HEK293 (cell line): ENCODE results near the gene COMMD10.

ENCODE experiments used
- CTCF ChIA-PET: fragments of 350-600 bp; formaldehyde crosslinking; extraction: SDS; loops from one replicate; lab custom pipeline; 2021; ENCODE audit warnings: antibody characterized with exemption; lab: Yijun Ruan, JAX
- POLR2A ChIA-PET: fragments of 300-600 bp; formaldehyde crosslinking; extraction: SDS; loops from one replicate; lab custom pipeline; 2020; ENCODE audit warnings: antibody characterized with exemption, inconsistent platforms; lab: Yijun Ruan, JAX
- H3K27ac ChIP-seq: fragments of 200-500 bp; sonication (Bioruptor generic); 2 replicates; pipeline ENCODE4 v1.5.1; 2014; ENCODE audit warnings: low read depth, low read length, control low read depth, inconsistent platforms; ENCODE audit errors: extremely low read depth
- H3K36me3 ChIP-seq, 2 experiments: fragments of 200-500 bp in 1 of 2; sonication (Bioruptor generic) in 1 of 2; 1 replicate in 1 of 2; 2 replicates in 1 of 2; pipeline ENCODE4 v1.5.1; 2014 to 2017; ENCODE audit warnings: inconsistent platforms in 2 of 2, low read length in 2 of 2; ENCODE audit not compliant: control insufficient read depth in 2 of 2, insufficient read depth in 1 of 2
- H3K4me1 ChIP-seq: fragments of 200-500 bp; sonication (Bioruptor generic); 2 replicates; pipeline ENCODE4 v1.5.1; 2014; ENCODE audit warnings: mild to moderate bottlenecking, low read length, inconsistent platforms; ENCODE audit not compliant: control insufficient read depth, insufficient read depth
- H3K4me3 ChIP-seq: 2 replicates; pipeline ENCODE4 v1.5.1; 2011; ENCODE audit warnings: low read depth, mild to moderate bottlenecking, control low read depth, low read length, moderate library complexity
- H3K9me3 ChIP-seq: fragments of 200-500 bp; sonication (Bioruptor generic); 2 replicates; pipeline ENCODE4 v1.5.1; 2014; ENCODE audit warnings: low read depth, low read length, inconsistent platforms; ENCODE audit not compliant: control insufficient read depth, insufficient read depth
- EGR2 ChIP-seq: fragments of 450-650 bp; formaldehyde crosslinking; IDR thresholded peaks from 2 replicates; pipeline ENCODE4 v1.5.1; 2016; ENCODE audit warnings: low read depth, missing biosample characterization, missing genetic modification characterization
- INSM2 ChIP-seq: fragments of 450-650 bp; formaldehyde crosslinking; IDR thresholded peaks from 2 replicates; pipeline ENCODE4 v1.5.1; 2016; ENCODE audit warnings: missing biosample characterization, missing genetic modification characterization
- PRDM10 ChIP-seq: fragments of 450-650 bp; formaldehyde crosslinking; IDR thresholded peaks from 2 replicates; pipeline ENCODE4 v1.5.1; 2016; ENCODE audit warnings: missing biosample characterization, missing genetic modification characterization
- PRDM4 ChIP-seq: fragments of 450-650 bp; formaldehyde crosslinking; IDR thresholded peaks from 2 replicates; pipeline ENCODE4 v1.5.1; 2017; ENCODE audit warnings: missing biosample characterization, missing genetic modification characterization
- ZBTB1 ChIP-seq: fragments of 450-650 bp; formaldehyde crosslinking; IDR thresholded peaks from 2 replicates; pipeline ENCODE4 v1.5.1; 2016; ENCODE audit warnings: missing biosample characterization, missing genetic modification characterization
- ZBTB44 ChIP-seq: fragments of 450-650 bp; IDR thresholded peaks from 2 replicates; pipeline ENCODE4 v1.5.1; 2018; ENCODE audit warnings: missing biosample characterization, mild to moderate bottlenecking, missing genetic modification characterization
- ZBTB48 ChIP-seq: fragments of 450-650 bp; formaldehyde crosslinking; IDR thresholded peaks from 2 replicates; pipeline ENCODE4 v1.5.1; 2016; ENCODE audit warnings: missing biosample characterization, missing genetic modification characterization
- ZFP37 ChIP-seq: fragments of 450-650 bp; formaldehyde crosslinking; IDR thresholded peaks from 2 replicates; pipeline ENCODE4 v1.5.1; 2016; ENCODE audit warnings: missing biosample characterization, missing genetic modification characterization
- ZFP41 ChIP-seq: fragments of 450-650 bp; formaldehyde crosslinking; IDR thresholded peaks from 2 replicates; pipeline ENCODE4 v1.5.1; 2016; ENCODE audit warnings: missing biosample characterization, missing genetic modification characterization, borderline replicate concordance
- ZNF112 ChIP-seq: fragments of 450-650 bp; formaldehyde crosslinking; IDR thresholded peaks from 2 replicates; pipeline ENCODE4 v1.5.0; 2017; ENCODE audit warnings: missing biosample characterization, missing genetic modification characterization
- ZNF174 ChIP-seq: fragments of 450-650 bp; formaldehyde crosslinking; IDR thresholded peaks from 2 replicates; pipeline ENCODE4 v1.5.0; 2017; ENCODE audit warnings: missing biosample characterization, mild to moderate bottlenecking, missing genetic modification characterization
- ZNF211 ChIP-seq: fragments of 450-650 bp; formaldehyde crosslinking; IDR thresholded peaks from 2 replicates; pipeline ENCODE4 v1.5.1; 2016; ENCODE audit warnings: low read depth, missing biosample characterization, missing genetic modification characterization
- ZNF366 ChIP-seq: fragments of 450-650 bp; formaldehyde crosslinking; conservative IDR thresholded peaks from 2 replicates; pipeline ENCODE4 v1.5.1; 2016; ENCODE audit warnings: missing biosample characterization, missing genetic modification characterization
- ZNF48 ChIP-seq: fragments of 450-650 bp; formaldehyde crosslinking; IDR thresholded peaks from 2 replicates; pipeline ENCODE4 v1.5.1; 2016; ENCODE audit warnings: missing biosample characterization, missing genetic modification characterization
- ZNF529 ChIP-seq: fragments of 450-650 bp; formaldehyde crosslinking; IDR thresholded peaks from 2 replicates; pipeline ENCODE4 v1.5.1; 2017; ENCODE audit warnings: missing genetic modification characterization, missing biosample characterization; ENCODE audit not compliant: insufficient replicate concordance
- ZNF548 ChIP-seq: fragments of 450-650 bp; formaldehyde crosslinking; IDR thresholded peaks from 2 replicates; pipeline ENCODE4 v1.5.1; 2016; ENCODE audit warnings: missing biosample characterization, missing genetic modification characterization
- ZNF560 ChIP-seq: fragments of 450-650 bp; formaldehyde crosslinking; IDR thresholded peaks from 2 replicates; pipeline ENCODE4 v1.5.1; 2017; ENCODE audit warnings: missing biosample characterization, missing genetic modification characterization, borderline replicate concordance
- ZNF629 ChIP-seq: fragments of 450-650 bp; formaldehyde crosslinking; IDR thresholded peaks from 2 replicates; pipeline ENCODE4 v1.5.1; 2017; ENCODE audit warnings: missing biosample characterization, missing genetic modification characterization
- ZNF677 ChIP-seq: fragments of 450-650 bp; IDR thresholded peaks from 2 replicates; pipeline ENCODE4 v1.5.0; 2018; ENCODE audit warnings: missing biosample characterization, mild to moderate bottlenecking, missing genetic modification characterization, moderate library complexity
- ZNF707 ChIP-seq: fragments of 450-650 bp; formaldehyde crosslinking; IDR thresholded peaks from 2 replicates; pipeline ENCODE4 v1.5.1; 2016; ENCODE audit warnings: missing biosample characterization, missing genetic modification characterization
- ZNF785 ChIP-seq: fragments of 450-650 bp; formaldehyde crosslinking; IDR thresholded peaks from 2 replicates; pipeline ENCODE4 v1.5.1; 2016; ENCODE audit warnings: missing biosample characterization, missing genetic modification characterization
- ZNF843 ChIP-seq: fragments of 450-650 bp; formaldehyde crosslinking; IDR thresholded peaks from 2 replicates; pipeline ENCODE4 v1.5.1; 2016; ENCODE audit warnings: missing biosample characterization, missing genetic modification characterization
- ZSCAN5A ChIP-seq: fragments of 450-650 bp; formaldehyde crosslinking; IDR thresholded peaks from 2 replicates; pipeline ENCODE4 v1.5.1; 2016; ENCODE audit warnings: missing biosample characterization, missing genetic modification characterization

The COMMD10 gene

GRCh38 chr5:116178925-116179324 is 94.1 kb downstream of the COMMD10 start (continued):
- TF ChIP-seq ZFP41 (tag by site-specific recombination): no peak
- no peak for TF ChIP-seq ZNF529 (tag by site-specific recombination)
- no peak for TF ChIP-seq ZBTB1 (tag by site-specific recombination)
- TF ChIP-seq ZNF112 (tag by site-specific recombination): no peak
- TF ChIP-seq ZNF48 (tag by site-specific recombination): no peak

- POLR2A ChIA-PET: no interaction called here
Observed at GRCh38 chr5:116209166-116209565, 124.3 kb downstream of the COMMD10 start.

More at GRCh38 chr5:116209166-116209565, 124.3 kb downstream of the COMMD10 start:
- Histone ChIP-seq H3K4me3 (no peak overlapping the region), H3K27ac (no peak overlapping the region), H3K9me3 (no peaks in the 10 kb centered on the region), H3K4me1 (no peaks in the 10 kb centered on the region), H3K36me3 (no peaks in the 10 kb centered on the region)
- TF ChIP-seq PRDM4 (tag by site-specific recombination) (no peak), ZNF366 (tag by site-specific recombination) (no peak), ZNF707 (no peak), ZNF785 (tag by site-specific recombination) (no peak), ZNF629 (tag by site-specific recombination) (no peak), PRDM10 (no peak), ZBTB1 (tag by site-specific recombination) (no peak), ZNF677 (tag by site-specific recombination) (no peak), ZNF560 (no peak), INSM2 (tag by site-specific recombination) (no peak), ZFP41 (tag by site-specific recombination) (no peak), ZSCAN5A (tag by site-specific recombination) (no peak), ZBTB44 (no peak), EGR2 (tag by site-specific recombination) (no peak), ZNF548 (tag by site-specific recombination) (no peak), ZNF211 (tag by site-specific recombination) (no peak), ZBTB48 (tag by site-specific recombination) (no peak), ZNF174 (tag by site-specific recombination) (no peak), ZNF843 (tag by site-specific recombination) (no peak), ZFP37 (tag by site-specific recombination) (no peak)
- CTCF ChIA-PET: no interaction called here
